Measurements from ENCODE around the gene TMEM183A. TPM values are rescaled to one million over a fixed set of nuclear protein-coding genes. Genes with fewer than 3 reads are reported as not detected.
"Not testable (repeated sequence)": the region's sequence is repeated elsewhere in the genome, so short reads cannot be mapped to it uniquely, and the experiment has no call there.

The TMEM183A gene
- total RNA-seq, 1 donor from 2014 or later, result 76.5 TPM

- Mint-ChIP-seq H3K36me3 (ENCODE audit: low read depth) (no peaks in the 10 kb centered on the region), H3K9me3 (no peaks in the 10 kb centered on the region), H3K27ac (ENCODE audit: unreplicated experiment) (no peak overlapping the region), H3K4me3 (no peak overlapping the region), H3K27me3 (ENCODE audit: low read depth) (peaks cover 61% of the 10 kb centered on the region), H3K4me1 (no peaks in the 10 kb centered on the region)
- TF ChIP-seq CTCF (conservative IDR thresholded peaks at IDR 0.05), result no peak
- no peak for DNase-seq (ENCODE audit: low read depth, low spot score)
Measured at GRCh38 chr1:202981939-202982338, 25.2 kb upstream of the TMEM183A start.

- no peak for TF ChIP-seq CTCF (conservative IDR thresholded peaks at IDR 0.05)
- Mint-ChIP-seq H3K4me1 (no peaks in the 10 kb centered on the region), H3K36me3 (ENCODE audit: low read depth) (no peaks in the 10 kb centered on the region), H3K27ac (ENCODE audit: unreplicated experiment) (no peak overlapping the region), H3K4me3 (no peak overlapping the region), H3K27me3 (ENCODE audit: low read depth) (peaks cover 56% of the 10 kb centered on the region), H3K9me3 (no peaks in the 10 kb centered on the region)
- DNase-seq (ENCODE audit: low read depth, low spot score), result no peak
Measured at GRCh38 chr1:202982715-202983430, 24.3 kb upstream of the TMEM183A start.

- H3K4me3 Mint-ChIP-seq; H3K4me1 Mint-ChIP-seq; H3K27ac Mint-ChIP-seq (ENCODE audit: unreplicated experiment); DNase-seq (ENCODE audit: low read depth, low spot score); H3K36me3 Mint-ChIP-seq (ENCODE audit: low read depth); H3K9me3 Mint-ChIP-seq: not testable (repeated sequence)
- peaks cover 50% of the 10 kb centered on the region for H3K27me3 Mint-ChIP-seq (ENCODE audit: low read depth)
Measured at GRCh38 chr1:202986120-202986519, 21.1 kb upstream of the TMEM183A start.

GRCh38 chr1:202987255-202987654 lies 19.9 kb upstream of the TMEM183A start:
- no peaks in the 10 kb centered on the region for H3K9me3 Mint-ChIP-seq
- H3K27me3 Mint-ChIP-seq (ENCODE audit: low read depth), result peaks cover 56% of the 10 kb centered on the region

GRCh38 chr1:202987922-202988583 lies 19.1 kb upstream of the TMEM183A start:
- H3K4me1 Mint-ChIP-seq, result no peaks in the 10 kb centered on the region
- no peak for DNase-seq (ENCODE audit: low read depth, low spot score)
- TF ChIP-seq CTCF (conservative IDR thresholded peaks at IDR 0.05), result no peak
- H3K4me3 Mint-ChIP-seq, result no peak overlapping the region
- peaks cover 59% of the 10 kb centered on the region for H3K27me3 Mint-ChIP-seq (ENCODE audit: low read depth)
- H3K27ac Mint-ChIP-seq (ENCODE audit: unreplicated experiment), result no peak overlapping the region
- H3K36me3 Mint-ChIP-seq (ENCODE audit: low read depth), result no peaks in the 10 kb centered on the region
- H3K9me3 Mint-ChIP-seq, result no peaks in the 10 kb centered on the region

More at GRCh38 chr1:202987255-202987654, 19.9 kb upstream of the TMEM183A start:
- H3K27ac Mint-ChIP-seq (ENCODE audit: unreplicated experiment), result no peak overlapping the region
- H3K4me1 Mint-ChIP-seq, result no peaks in the 10 kb centered on the region
- DNase-seq (ENCODE audit: low read depth, low spot score), result no peak
- H3K4me3 Mint-ChIP-seq, result no peak overlapping the region
- no peaks in the 10 kb centered on the region for H3K36me3 Mint-ChIP-seq (ENCODE audit: low read depth)
- TF ChIP-seq CTCF (conservative IDR thresholded peaks at IDR 0.05), result no peak

- H3K27me3 Mint-ChIP-seq (ENCODE audit: low read depth), result peaks cover 74% of the 10 kb centered on the region
- DNase-seq (ENCODE audit: low read depth, low spot score), result no peak
- no peak overlapping the region for H3K27ac Mint-ChIP-seq (ENCODE audit: unreplicated experiment)
- no peak overlapping the region for H3K4me3 Mint-ChIP-seq
- no peaks in the 10 kb centered on the region for H3K9me3 Mint-ChIP-seq
- H3K4me1 Mint-ChIP-seq, result no peaks in the 10 kb centered on the region
- no peaks in the 10 kb centered on the region for H3K36me3 Mint-ChIP-seq (ENCODE audit: low read depth)
- TF ChIP-seq CTCF (conservative IDR thresholded peaks at IDR 0.05), result no peak
Measured at GRCh38 chr1:202989879-202990278, 17.3 kb upstream of the TMEM183A start.

Data from neural crest cell (in vitro differentiated cells).